ENCODE measurements around the gene PRPF38A.

The PRPF38A gene

GRCh38 chr1:52460694-52461093 is 56.3 kb downstream of the PRPF38A start:
- no peak for DNase-seq (ENCODE audit: low read depth in 2 of 2)

GRCh38 chr1:52461821-52462220 is 57.4 kb downstream of the PRPF38A start:
- DNase-seq (ENCODE audit: low read depth in 2 of 2) = no peak

GRCh38 chr1:52463891-52464290 is 59.5 kb downstream of the PRPF38A start:
- no peak for DNase-seq (ENCODE audit: low read depth in 2 of 2)

GRCh38 chr1:52469108-52469507 is 64.7 kb downstream of the PRPF38A start:
- no peak for DNase-seq (ENCODE audit: low read depth in 2 of 2)

Data from fibroblast of skin of left biceps (primary cell).